GM12891 (cell line): ENCODE results near the gene CABP1.

Source experiments
- POLR2A ChIP-seq: IDR thresholded peaks from 2 replicates; pipeline ENCODE4 v1.6.1; 2011; ENCODE audit warnings: low read depth, low read length, control low read depth
- POLR2AphosphoS5 ChIP-seq: IDR thresholded peaks from 2 replicates; pipeline ENCODE4 v1.6.1; 2011; ENCODE audit warnings: low read depth, low read length, control low read depth
- POU2F2 ChIP-seq: IDR thresholded peaks from 2 replicates; pipeline ENCODE4 v1.6.1; 2011; ENCODE audit warnings: low read depth, mild to moderate bottlenecking, control low read depth, low read length, moderate library complexity
- SPI1 ChIP-seq: IDR thresholded peaks from 2 replicates; pipeline ENCODE4 v1.6.1; 2011; ENCODE audit warnings: low read depth, low read length, control low read depth
- TAF1 ChIP-seq: IDR thresholded peaks from 2 replicates; pipeline ENCODE4 v1.6.1; 2011; ENCODE audit warnings: low read depth, low read length, control low read depth

GRCh38 chr12:120659151-120659525 lies 18.7 kb downstream of the CABP1 start:
- no peak for TF ChIP-seq POLR2A
- TF ChIP-seq TAF1, result no peak
- TF ChIP-seq POLR2AphosphoS5, result no peak
- TF ChIP-seq SPI1, result no peak
- no peak for TF ChIP-seq POU2F2
